Measurements from ENCODE around the gene DPH1. TPM values are rescaled to one million over a fixed set of nuclear protein-coding genes. Genes with fewer than 3 reads are reported as not detected.

DPH1 gene
- total RNA-seq, 1 donor from 2014 or later, result 20.7 TPM

DNA sequence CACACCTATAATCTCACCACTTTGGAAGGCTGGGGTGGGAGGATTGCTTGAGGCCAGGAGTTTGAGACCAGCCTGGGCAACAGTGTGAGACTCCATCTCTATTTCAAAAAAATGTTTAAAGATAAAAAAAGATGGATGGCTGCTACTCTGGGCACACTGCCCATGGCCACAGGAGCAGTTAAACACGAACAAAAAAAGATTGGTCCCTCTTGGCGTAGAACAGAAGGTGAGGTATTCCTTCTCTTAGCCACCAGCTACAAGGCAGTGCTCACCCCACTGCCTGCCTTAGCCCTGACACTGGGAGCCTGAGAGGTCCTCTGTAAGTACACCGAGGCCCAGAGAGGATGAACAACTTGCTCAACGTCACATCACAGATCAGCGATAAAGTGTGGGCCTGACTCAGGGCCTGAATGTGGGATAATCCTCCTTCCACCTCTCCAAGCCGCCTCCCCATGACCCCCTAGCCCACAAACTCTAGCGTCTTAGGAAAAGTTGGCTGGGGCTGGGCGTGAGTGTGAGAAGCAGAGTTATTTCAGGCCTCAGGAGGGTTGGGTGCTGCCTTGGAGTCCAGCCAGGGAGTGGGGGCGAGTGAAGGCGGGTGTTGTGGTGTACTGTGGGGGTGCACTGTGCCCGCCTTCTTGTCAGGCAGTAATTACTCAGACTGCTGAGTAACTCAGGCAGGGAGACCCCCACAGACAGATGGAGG lies 2.3 kb upstream of the DPH1 start:
- DNase-seq, result no peak

DNA sequence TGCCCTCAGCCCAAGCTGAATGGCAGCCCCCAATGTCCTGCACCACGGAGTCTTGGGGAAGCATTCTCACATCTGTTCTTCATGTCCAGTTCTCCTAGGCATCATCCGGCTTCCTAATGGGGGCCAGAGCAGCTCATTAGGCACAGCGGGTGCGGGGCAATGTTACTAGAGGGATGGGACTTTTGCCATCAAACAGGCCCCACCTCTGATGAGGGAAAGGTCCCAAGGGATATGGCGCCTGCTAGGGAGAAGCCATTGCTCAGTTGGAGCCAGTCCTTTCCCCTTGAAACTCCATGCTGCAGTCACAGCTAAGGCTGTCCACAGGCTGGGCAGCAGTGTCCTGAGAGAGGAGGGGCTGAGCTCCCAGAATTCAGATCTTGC lies 1.7 kb upstream of the DPH1 start:
- DNase-seq, result no peak

DNA sequence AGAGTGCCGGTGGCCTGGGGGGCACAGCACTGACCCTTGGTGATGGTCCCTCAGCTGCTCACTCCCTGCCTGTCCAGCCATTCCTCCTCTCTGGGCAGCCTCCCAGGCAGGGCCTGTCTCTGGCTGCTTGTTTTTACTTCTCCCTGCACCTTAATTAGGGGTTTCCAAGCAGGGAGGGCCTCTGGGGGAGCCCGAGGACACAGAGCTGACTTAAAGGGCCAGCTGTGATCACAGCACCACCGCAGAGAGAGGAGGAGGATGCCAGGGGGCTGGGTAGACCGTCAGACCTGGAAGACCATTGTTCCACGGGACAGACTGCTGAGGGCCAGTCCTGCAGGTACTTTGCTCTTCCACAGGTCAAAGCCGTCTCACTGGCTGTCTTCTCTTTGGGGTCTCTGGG lies 1.2 kb upstream of the DPH1 start:
- DNase-seq, result no peak

DNA sequence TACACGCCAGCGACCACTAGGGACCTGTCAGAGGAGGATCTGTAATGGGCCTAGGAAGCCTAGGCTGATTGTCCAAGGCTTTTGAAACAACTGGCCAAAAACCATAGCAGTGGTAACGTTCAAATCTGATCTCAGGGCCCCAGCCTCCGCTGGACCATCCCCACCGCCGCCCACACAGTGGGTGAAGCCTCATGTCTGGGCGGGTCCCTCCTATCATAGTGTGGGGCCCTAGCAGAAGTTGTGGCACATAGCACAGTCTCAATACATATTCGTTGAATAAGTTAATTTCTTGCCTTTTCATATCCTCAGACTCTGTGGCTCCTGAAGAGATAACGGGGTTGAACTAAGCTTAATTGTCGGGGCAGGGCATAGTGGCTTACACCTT lies 818 bp downstream of the DPH1 start:
- DNase-seq, result no peak

DNA sequence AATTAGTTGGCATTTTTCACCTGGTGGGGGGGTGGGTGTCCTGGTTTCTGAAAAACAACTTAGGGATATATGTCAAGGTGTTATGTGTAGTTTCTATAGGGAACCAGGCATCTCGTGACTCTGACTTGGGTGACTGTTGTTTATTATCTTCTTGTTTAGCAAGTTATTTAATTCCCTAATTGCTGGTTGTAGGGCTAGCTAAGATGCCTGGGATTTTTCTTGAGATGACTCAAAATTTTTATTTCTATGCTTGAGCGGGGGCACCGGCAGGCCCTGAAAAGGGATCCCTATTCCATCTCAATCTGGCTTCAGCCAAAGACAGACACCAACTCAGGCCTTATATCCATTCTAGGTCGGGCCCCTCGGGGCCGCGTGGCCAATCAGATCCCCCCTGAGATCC lies 3.2 kb downstream of the DPH1 start:
- DNase-seq, result no peak

DNA sequence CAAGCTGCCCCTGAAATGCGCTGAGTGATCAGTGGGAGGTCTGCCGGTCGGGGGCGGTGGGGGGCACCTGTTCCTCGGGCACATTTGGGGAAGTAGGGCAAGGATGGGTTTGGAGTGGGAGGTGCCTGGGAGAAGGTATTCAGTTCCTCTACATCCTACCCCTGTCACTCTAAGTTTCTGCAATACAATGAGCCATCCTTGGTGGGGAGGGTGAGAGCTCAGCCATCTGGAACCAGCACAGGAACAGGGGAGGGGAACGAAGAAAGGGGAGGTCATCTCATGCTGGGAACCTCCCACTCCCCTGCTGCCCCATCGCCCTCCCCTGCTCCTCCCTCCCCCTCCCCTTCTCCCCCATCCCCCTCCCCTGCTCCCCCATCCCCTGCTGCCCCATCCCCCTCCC lies 4.2 kb downstream of the DPH1 start:
- DNase-seq, result no peak

DNA sequence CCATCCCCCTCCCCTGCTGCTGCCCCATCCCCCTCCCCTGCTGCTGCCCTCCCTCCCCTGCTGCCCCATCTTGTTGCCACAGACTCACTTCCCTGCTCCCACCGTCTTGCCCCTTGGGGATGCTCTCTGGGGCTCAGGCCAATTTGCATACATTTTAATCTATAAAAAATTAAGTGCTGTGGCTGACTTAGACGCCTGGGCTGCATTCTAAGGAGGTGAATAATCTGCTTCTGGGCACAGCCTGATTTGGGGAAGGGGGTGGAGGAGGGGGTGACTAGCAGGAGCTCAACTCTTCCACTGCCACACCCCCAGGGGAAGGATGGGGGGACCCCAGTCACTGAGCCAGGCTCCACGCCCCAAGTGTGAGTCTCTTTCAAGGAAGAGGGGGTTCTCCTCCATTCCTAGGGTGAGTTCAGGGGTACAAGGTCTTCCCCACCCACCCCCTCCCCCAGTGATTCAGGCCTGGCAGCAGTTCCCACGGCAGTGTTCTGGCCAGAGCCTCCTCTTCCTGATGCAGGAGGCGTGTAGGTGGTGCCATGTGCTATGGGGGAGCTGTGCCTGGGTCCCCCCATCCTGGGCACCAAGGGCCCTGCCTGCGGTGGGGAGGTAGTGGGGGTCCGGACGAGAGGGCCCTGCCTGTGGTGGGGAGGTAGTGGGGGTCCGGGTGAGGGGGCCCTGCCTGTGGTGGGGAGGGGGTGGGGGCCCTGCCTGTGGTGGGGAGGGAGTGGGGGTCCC lies 5.0 kb downstream of the DPH1 start:
- no peak for DNase-seq

DNA sequence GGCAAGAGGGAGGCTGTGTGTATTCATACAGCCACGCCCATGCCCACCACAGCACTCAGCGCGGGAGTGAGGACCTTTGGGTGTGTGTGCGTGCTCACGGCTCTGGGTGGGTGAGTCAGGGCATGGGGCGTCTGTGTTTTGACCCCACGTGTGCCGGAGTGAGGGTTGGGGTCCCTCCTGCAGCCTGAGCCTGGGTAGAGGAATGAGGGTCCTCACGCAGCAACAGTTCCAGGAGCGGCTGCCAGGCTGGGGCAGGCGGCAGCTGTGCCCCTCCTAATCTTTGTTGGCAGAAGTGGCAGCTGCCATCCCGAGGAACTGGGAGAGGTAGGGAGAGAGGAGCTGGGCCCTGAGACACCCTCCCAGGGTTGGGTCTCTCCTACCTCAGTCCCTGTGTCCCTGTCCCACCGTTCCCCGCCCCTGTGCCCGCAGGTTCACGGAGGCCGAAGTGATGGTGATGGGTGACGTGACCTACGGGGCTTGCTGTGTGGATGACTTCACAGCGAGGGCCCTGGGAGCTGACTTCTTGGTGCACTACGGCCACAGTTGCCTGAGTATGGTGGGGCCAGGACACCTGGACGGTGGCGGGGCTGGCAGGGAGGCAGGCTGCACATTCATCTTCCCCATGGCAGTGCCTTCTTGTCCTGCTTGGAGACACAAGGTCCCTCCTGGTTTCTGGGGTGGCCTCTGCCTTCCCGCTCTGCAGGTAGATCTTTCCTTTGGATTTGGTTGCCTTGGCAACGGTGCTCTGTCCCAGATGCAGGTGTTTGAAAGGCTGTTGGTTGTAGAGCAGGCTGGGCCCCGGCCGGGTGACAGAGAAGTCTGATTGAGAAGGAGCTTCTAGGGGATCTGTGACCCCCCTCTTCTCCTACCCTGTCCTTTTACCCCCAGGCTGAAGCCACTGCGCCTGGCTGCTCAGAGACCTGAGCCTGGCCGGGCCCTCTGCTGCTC lies 5.9 kb downstream of the DPH1 start:
- no peak for DNase-seq

DNA sequence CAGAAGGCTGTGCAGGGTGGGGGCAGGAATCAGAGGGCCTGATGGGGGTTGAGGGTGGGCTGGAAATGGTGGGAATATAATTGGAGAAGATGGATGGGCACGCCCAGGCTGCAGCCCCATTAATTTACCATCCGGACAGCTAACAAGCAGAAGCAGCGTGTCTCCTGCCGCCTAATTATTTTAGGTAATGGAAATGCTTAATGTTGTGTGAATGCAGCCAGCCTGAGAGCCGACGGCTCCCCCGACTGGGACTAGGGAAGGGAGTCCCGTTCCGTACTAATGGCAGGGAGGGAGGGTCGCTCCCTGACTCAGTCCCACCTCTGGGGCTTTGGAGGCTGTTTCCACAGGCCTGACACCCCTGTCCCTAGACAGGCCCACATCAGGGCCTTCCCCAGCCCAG lies 7.2 kb downstream of the DPH1 start:
- DNase-seq, result no peak

DNA sequence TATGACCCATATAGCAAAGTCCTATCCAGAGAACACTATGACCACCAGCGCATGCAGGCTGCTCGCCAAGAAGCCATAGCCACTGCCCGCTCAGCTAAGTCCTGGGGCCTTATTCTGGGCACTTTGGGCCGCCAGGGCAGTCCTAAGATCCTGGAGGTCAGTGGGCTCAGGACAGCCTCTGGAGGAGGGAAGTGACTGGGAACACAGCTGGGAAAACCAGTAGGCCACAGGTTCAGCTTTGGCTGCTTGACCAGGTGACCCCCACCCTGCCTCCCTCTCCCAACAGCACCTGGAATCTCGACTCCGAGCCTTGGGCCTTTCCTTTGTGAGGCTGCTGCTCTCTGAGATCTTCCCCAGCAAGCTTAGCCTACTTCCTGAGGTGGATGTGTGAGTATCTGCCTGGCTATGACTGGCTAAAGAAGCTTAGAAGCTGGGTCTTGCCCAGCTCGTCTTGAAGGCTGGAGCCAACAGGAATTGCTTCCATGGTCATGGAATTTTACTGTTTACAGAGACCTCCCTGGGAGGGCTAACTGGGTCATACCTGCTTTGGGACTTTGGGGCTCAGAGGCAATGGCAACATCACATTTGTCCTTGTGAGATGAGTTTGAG lies 10.4 kb downstream of the DPH1 start:
- no peak for DNase-seq

DNA sequence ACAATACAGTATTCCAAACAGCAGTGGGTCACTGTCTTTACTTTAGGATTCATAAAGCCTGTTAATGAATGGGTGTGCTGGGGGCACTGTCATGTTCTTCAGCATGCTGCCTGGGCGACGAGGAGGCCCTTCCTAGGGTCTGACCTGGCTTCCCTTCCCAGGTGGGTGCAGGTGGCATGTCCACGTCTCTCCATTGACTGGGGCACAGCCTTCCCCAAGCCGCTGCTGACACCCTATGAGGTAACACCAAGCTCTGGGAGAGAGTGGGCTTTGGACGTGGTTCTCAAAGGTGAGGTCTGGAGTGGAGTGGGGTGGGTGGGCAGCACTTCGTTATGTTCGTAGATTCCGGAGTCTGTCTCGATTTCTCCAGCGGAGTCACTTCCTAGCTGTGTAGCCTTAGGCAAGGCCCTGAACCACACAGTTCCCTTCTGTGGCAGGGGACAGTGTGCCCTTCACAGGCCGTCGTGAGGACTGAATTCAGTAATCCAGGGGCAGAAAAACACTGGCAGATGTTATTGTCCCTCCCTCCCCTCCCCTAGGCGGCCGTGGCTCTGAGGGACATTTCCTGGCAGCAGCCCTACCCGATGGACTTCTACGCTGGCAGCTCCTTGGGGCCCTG lies 11.1 kb downstream of the DPH1 start:
- no peak for DNase-seq

DNA sequence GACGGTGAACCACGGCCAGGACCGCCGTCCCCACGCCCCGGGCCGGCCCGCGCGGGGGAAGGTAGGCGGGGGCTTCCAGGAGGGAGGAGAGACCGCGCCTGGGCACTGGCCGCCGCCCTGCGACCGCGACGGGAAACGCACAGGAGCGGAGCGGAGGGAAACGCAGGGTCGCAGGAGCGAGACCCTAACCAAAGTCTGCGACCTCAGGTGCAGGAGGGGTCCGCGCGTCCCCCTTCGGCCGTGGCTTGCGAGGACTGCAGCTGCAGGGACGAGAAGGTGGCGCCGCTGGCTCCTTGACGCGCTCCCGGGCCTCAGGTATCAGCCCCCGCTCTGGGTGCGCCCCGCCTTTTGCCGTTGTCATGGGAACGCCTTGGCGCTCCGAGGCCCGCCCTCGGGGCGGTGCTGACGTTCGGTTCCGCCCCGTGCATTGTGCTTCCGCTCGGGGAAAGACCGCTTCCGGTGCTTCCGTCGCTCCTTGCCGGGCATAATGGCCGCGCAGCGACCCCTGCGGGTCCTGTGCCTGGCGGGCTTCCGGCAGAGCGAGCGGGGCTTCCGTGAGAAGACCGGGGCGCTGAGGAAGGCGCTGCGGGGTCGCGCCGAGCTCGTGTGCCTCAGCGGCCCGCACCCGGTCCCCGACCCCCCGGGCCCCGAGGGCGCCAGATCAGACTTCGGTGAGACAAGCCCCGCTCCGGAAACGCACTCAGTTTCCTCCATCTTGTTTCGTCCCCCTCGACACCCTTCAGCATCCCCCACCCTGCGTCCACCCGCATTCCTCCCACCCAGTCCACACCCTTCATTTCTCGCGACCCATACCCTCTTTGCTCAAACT lies 11.8 kb downstream of the DPH1 start, which contains the start of gene OVCA2:
OVCA2 (plus strand) TSS at position 462 of the 829 bp plus-strand sequence; CDS start at position 488, 26 bp downstream.
- DNase-seq, result peak; percentile 86

DNA sequence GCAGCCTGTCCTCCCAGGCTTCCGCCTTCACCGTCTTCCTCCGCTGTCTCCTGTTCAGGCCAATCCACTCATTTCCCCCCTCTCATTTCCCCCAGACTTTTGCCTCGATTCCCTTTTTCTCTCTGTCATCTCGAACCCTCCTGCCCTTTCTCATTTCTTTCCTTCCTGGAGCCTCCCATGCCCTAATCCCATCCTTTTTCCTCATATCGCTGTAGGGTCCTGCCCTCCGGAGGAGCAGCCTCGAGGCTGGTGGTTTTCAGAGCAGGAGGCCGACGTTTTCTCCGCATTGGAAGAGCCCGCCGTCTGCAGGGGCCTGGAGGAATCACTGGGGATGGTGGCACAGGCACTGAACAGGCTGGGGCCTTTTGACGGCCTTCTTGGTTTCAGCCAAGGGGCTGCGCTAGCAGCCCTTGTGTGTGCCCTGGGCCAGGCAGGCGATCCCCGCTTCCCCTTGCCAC lies 12.5 kb downstream of the DPH1 start:
- DNase-seq, result no peak

DNA sequence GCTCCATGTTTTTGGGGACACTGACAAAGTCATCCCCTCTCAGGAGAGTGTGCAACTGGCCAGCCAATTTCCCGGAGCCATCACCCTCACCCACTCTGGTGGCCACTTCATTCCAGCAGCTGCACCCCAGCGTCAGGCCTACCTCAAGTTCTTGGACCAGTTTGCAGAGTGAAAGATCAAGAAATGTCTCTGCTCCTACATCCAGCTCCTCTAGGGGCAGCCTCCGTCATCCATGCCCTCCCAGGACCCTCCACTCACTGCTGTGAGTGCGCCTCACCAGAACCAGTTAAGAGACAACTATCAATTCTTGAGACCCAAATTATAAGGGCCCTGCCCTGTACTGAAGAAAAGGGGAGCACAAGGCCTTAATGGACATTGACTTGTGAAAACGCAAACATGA lies 13.0 kb downstream of the DPH1 start:
- no peak for DNase-seq

DNA sequence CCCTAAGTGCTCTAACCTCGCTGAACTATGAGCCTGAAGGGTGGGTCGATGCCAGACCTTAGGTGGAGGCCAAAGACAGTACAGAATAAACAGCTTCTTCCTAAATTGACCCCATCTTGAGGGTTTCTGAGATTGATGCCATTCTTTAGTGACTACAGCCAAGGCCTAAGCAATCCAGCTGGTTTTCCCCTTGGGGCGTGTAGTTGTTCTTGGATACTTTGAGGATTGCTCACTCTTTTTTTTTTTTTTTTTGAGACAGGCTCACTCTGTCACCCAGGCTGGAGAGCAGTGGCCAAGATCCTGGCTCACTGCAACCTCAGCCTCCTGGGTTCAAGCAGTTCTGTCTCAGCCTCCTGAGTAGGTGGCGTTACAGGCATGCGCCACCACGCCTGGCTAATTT lies 13.8 kb downstream of the DPH1 start:
- DNase-seq, result no peak

DNA sequence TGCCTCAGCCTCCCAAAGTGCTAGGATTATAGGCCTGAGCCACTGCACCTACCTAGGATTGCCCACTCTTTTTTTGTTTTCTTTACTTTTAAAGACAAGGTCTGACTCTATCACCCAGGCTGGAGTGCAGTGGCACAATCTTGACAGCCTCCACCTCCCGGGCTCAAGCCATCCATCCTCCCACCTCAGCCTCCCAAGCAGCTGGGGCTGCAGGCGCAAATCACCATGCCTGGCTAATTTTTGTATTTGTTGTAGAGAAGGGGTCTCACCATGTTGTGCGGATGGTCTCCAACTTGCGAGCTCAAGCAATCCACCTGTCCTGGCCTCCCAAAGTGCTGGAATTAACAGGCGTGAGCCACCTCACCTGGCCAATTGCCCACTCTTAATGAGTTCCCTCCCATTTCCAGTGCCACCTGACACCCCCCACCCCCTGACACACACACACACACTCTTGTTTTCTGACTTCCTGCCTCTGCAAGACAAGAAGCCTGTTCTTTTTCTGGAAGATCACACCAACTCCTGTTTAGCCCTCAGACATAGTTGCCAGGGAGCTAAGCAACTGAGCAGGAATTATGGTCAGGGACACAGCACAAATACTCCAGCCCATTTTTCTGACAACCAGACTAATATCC lies 14.4 kb downstream of the DPH1 start:
- no peak for DNase-seq

DNA sequence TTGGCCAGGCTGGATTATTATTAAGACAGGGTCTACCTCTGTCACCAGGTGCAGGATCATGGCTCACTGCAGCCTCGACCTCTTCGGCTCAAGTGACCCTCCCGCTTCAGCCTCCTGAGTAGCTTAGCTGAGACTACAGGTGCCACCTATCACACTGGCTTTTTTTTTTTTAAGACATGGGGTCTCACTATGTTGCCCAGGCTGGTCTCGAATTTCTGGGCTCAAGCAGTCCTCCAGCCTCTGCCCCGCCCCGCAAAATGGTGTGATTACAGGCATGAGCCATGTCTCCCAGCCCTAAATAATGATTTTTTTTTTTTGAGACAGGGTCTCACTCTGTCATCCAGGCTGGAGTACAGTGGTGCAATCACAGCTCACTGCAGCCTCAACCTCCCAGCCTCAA lies 17.6 kb downstream of the DPH1 start:
- DNase-seq, result no peak

DNA sequence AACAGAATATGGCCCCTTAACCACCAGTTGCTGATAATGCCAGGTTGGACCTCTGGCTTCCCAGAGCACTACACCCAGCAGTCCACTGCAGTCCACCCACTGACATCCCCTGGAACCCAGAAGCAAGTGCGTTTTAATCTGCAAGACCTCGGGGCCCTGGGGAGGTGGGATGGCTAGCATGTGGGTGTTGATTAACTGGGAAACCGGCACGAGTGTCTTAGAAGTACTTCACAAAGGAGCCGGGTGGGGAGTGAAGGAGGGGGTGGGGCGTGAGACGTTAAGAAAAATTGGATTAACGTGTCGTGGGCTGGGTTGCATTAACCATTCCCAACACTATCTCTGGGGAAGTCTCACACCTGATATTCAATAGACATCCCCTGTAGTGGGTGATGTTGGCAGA lies 18.9 kb downstream of the DPH1 start:
- no peak for DNase-seq

DNA sequence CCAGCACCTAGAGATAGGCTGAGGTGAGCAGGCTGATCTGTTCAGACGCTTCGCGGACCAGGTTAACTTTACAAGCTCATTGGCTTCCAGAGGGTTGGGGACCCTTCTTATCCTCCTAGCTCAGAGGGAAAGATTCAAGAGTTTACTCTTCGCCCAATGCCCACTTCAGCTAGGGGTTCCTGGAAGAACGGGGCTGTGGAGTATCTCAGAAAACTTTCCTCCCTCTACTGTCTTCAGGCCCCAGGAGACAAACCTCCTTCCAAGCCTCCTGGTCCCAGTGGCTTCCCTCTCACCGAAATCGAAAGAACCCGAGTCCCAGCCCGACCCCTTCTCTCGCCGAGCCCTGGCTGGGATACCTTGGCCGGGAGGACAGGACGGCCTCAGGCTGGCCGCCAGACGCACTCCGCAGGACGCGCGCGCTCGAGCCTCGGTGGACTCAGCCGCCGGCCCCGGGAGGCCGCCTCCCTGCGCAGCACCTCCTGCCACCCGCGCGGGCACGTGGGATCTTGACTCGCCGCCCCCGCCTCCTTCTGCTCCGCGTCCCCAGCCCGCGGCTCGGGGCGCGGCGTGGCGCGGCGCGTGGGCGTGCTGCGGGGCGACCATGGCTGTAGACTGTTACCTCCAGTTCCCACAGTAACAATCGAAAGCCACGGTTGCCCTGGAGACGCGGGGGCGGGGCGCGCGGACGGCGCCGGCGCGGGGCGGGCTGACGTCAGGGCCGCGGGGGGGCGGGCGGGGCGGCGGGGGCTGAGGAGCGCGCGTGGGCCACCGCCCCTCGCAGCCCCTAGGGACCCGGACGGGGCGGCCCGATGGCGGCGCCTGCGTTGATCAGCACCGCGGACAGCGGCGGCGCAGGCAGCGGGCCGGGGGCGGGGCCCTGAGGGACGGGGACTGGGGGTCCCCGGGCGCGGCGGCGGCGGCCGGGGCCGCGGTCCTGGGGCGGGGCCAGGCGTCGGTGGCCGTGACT lies 19.7 kb downstream of the DPH1 start:
- peak; percentile 82 for DNase-seq

All from occipital lobe (tissue), 2 donors.